Natural killer cell (primary cell): Measurements from ENCODE around the gene LMX1B. TPM values are rescaled to one million over a fixed set of nuclear protein-coding genes. Genes with fewer than 3 reads are reported as not detected.
A peak's percentile ranks its signal among the peaks of the same experiment; 100 is the strongest.

Experiments
- ATAC-seq, 3 donors: fragments of 150-1000 bp in 2 of 3; fragments of 200-7000 bp in 1 of 3; cut with Tn5 transposase; 1 replicate in 1 of 3; 2 replicates in 2 of 3; pipeline ENCODE4 v1.10.0; 2021; ENCODE audit warnings: mild to moderate bottlenecking in 2 of 3, moderate library complexity in 2 of 3
- DNase-seq, 2 donors: peaks; one replicate each; pipeline versions ENCODE4 v3.0.0 to v3.0.0-alpha.2; 2013 to 2021; ENCODE audit warnings: mixed read lengths in 1 of 2
- H3K27ac ChIP-seq: one replicate; pipeline ENCODE4 v1.5.1; 2013; ENCODE audit warnings: mild to moderate bottlenecking, low read length
- H3K27me3 ChIP-seq: one replicate; pipeline ENCODE4 v1.6.1; 2013; ENCODE audit warnings: low read length; ENCODE audit not compliant: control insufficient read depth, insufficient read depth
- H3K36me3 ChIP-seq: one replicate; pipeline ENCODE4 v1.6.1; 2013; ENCODE audit warnings: low read length; ENCODE audit not compliant: control insufficient read depth, insufficient read depth
- H3K4me1 ChIP-seq: one replicate; pipeline ENCODE4 v1.6.1; 2013; ENCODE audit warnings: low read length; ENCODE audit not compliant: control insufficient read depth, insufficient read depth
- H3K4me3 ChIP-seq: one replicate; pipeline ENCODE4 v1.5.1; 2013; ENCODE audit warnings: low read length
- H3K9me3 ChIP-seq: one replicate; pipeline ENCODE4 v1.6.1; 2013; ENCODE audit warnings: low read length; ENCODE audit not compliant: control insufficient read depth, insufficient read depth
- H3K27ac Mint-ChIP-seq, 2 donors: one replicate each; pipeline ENCODE4 v1.8.0; 2022; ENCODE audit warnings: mild to moderate bottlenecking in 2 of 2, mixed read lengths in 2 of 2, moderate library complexity in 1 of 2
- H3K27me3 Mint-ChIP-seq, 2 donors: one replicate each; pipeline ENCODE4 v1.8.0; 2022; ENCODE audit warnings: low read depth in 2 of 2, mixed read lengths in 2 of 2
- H3K36me3 Mint-ChIP-seq: one replicate; pipeline ENCODE4 v1.8.0; 2022; ENCODE audit warnings: mixed read lengths
- H3K4me1 Mint-ChIP-seq, 2 donors: one replicate each; pipeline ENCODE4 v1.8.0; 2022; ENCODE audit warnings: mixed read lengths in 2 of 2
- H3K4me3 Mint-ChIP-seq: one replicate; pipeline ENCODE4 v1.8.0; 2022; ENCODE audit warnings: mild to moderate bottlenecking, moderate library complexity, mixed read lengths
- H3K9me3 Mint-ChIP-seq, 2 donors: one replicate each; pipeline ENCODE4 v1.8.0; 2022; ENCODE audit warnings: mixed read lengths in 2 of 2
- CTCF ChIP-seq: fragments of 200-600 bp; IDR thresholded peaks from one replicate; pipeline ENCODE4 v1.8.0; 2022; ENCODE audit warnings: antibody characterized with exemption
- WGBS: methylation state at CpG from one replicate; pipeline ENCODE4 v1.1.7; 2013; ENCODE audit warnings: missing lambda C conversion rate; ENCODE audit not compliant: insufficient coverage; 5-methylcytosine and 5-hydroxymethylcytosine counted together
- intact Hi-C: fragments of 100-400 bp; cut with micrococcal nuclease; formaldehyde crosslinking; loops from one replicate; pipeline ENCODE4 v1.14.2; 2022
- total RNA-seq, 4 donors: library from RNA; stranded (reverse); fragments of 120-200 nt in 1 of 4; gene quantifications; one replicate each; pipeline versions ENCODE4 v1.2.3 to v1.2.4, GENCODE V29; 2013 to 2022

LMX1B gene
- total RNA-seq, 3 donors from 2014 or later (not counting 1 experiment from before 2014, with no cell fraction given): not detected

- no peak for DNase-seq
- Mint-ChIP-seq H3K36me3 (no peaks in the 10 kb centered on the region), H3K9me3 (no peaks in the 10 kb centered on the region), H3K4me3 (no peak overlapping the region), H3K27me3 (peaks cover 45 to 49% of the 10 kb centered on the region in 2 donors), H3K4me1 (peaks cover 28 to 32% of the 10 kb centered on the region in 2 donors), H3K27ac (no peak overlapping the region)
- intact Hi-C loops: no loop called here
- Histone ChIP-seq H3K4me3 (no peak overlapping the region), H3K36me3 (no peaks in the 10 kb centered on the region), H3K27ac (no peak overlapping the region), H3K4me1 (peaks cover 35% of the 10 kb centered on the region), H3K27me3 (peaks cover 42% of the 10 kb centered on the region), H3K9me3 (no peaks in the 10 kb centered on the region)
- no peak for ATAC-seq
- TF ChIP-seq CTCF: no peak
- WGBS: 72% methylated on average over 8 of the region's 8 CpGs
Observed at GRCh38 chr9:126641118-126641851, 27.6 kb downstream of the LMX1B start.

GRCh38 chr9:126642010-126642744 is 28.4 kb downstream of the LMX1B start:
- Mint-ChIP-seq H3K27me3 (peaks cover 54 to 58% of the 10 kb centered on the region in 2 donors), H3K27ac (no peak overlapping the region), H3K9me3 (no peaks in the 10 kb centered on the region), H3K36me3 (no peaks in the 10 kb centered on the region), H3K4me1 (peaks cover 19 to 23% of the 10 kb centered on the region in 2 donors), H3K4me3 (peak overlapping the region; percentile 49)
- Histone ChIP-seq H3K36me3 (no peaks in the 10 kb centered on the region), H3K4me3 (no peak overlapping the region), H3K27me3 (peaks cover 46% of the 10 kb centered on the region), H3K4me1 (peaks cover 26% of the 10 kb centered on the region), H3K9me3 (no peaks in the 10 kb centered on the region), H3K27ac (no peak overlapping the region)
- WGBS: 48% methylated on average over 13 of the region's 13 CpGs
- no peak for TF ChIP-seq CTCF
- DNase-seq: no peak
- intact Hi-C loops: no loop called here
- no peak for ATAC-seq

GRCh38 chr9:126642839-126643238 is 29.1 kb downstream of the LMX1B start:
- no peak for TF ChIP-seq CTCF
- H3K4me3 Mint-ChIP-seq: no peak overlapping the region
- intact Hi-C loops: no loop called here
- H3K36me3 Mint-ChIP-seq: no peaks in the 10 kb centered on the region
- H3K9me3 Mint-ChIP-seq: no peaks in the 10 kb centered on the region
- no peaks in the 10 kb centered on the region for H3K9me3 ChIP-seq
- no peak overlapping the region for H3K4me3 ChIP-seq
- H3K27ac ChIP-seq: no peak overlapping the region
- DNase-seq: no peak
- peaks cover 46% of the 10 kb centered on the region for H3K27me3 ChIP-seq
- 33% methylated on average over 6 of the region's 6 CpGs for WGBS
- H3K27ac Mint-ChIP-seq: no peak overlapping the region
- H3K36me3 ChIP-seq: no peaks in the 10 kb centered on the region
- ATAC-seq: no peak
- H3K4me1 ChIP-seq: peaks cover 19% of the 10 kb centered on the region
- peaks cover 60 to 61% of the 10 kb centered on the region in 2 donors for H3K27me3 Mint-ChIP-seq
- peaks cover 14 to 16% of the 10 kb centered on the region in 2 donors for H3K4me1 Mint-ChIP-seq
